ENCODE results near the gene MKKS.

The MKKS gene

DNA sequence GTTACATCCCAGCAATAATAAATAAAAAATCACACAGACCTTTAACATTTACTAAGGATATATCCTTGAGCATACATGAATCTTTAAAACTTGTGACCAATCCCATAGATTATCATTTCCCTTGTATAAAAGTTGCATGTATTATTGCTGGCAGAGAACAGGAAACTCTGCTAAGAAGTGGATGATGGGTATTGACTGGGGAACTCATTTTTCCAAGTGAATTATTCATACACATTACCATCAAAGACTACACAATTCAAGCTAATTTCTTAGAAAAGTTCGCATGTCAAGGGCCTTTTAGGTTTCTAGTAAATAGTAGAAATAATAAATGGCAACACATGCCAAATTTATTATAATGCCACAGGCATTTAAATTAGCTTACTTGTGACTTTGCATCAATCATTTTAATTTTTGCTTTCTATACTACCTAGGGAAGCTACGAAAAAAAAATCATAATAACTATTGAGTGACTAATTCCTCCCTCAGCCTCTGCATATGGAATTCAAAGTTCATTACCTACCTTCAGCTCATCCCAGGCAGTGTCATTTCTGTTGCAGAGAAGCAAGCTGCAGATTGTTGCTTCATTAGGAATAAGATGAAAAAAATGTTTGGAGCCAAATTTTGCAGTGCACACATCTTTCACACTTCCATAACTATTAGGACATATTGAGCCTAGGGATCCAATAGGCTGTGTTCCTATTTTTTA is 25.8 kb downstream of the MKKS start:
- no peaks in the 10 kb centered on the region for H3K27me3 ChIP-seq (ENCODE audit: insufficient read depth, low read length, poor library complexity)
- no peaks in the 10 kb centered on the region for H3K4me1 ChIP-seq (ENCODE audit: insufficient read depth, low read length)
- TF ChIP-seq, protein P1, sequence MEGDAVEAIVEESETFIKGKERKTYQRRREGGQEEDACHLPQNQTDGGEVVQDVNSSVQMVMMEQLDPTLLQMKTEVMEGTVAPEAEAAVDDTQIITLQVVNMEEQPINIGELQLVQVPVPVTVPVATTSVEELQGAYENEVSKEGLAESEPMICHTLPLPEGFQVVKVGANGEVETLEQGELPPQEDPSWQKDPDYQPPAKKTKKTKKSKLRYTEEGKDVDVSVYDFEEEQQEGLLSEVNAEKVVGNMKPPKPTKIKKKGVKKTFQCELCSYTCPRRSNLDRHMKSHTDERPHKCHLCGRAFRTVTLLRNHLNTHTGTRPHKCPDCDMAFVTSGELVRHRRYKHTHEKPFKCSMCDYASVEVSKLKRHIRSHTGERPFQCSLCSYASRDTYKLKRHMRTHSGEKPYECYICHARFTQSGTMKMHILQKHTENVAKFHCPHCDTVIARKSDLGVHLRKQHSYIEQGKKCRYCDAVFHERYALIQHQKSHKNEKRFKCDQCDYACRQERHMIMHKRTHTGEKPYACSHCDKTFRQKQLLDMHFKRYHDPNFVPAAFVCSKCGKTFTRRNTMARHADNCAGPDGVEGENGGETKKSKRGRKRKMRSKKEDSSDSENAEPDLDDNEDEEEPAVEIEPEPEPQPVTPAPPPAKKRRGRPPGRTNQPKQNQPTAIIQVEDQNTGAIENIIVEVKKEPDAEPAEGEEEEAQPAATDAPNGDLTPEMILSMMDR (IDR thresholded peaks at IDR 0.05; ENCODE audit: borderline replicate concordance, extremely low read depth, low read length, poor library complexity, severe bottlenecking), result no peak
- no peak for TF ChIP-seq EZH2 (IDR thresholded peaks at IDR 0.05; ENCODE audit: borderline replicate concordance, low read depth, low read length, severe bottlenecking)
- H3K79me2 ChIP-seq (ENCODE audit: insufficient read depth, low read length), result no peaks in the 10 kb centered on the region
- H2AFZ ChIP-seq (ENCODE audit: low read depth, low read length), result no peak overlapping the region
- H3K9me3 ChIP-seq (ENCODE audit: insufficient read depth, low read length, severe bottlenecking), result no peaks in the 10 kb centered on the region
- H3K4me3 ChIP-seq (ENCODE audit: low read depth in 1 of 2, low read length in 2 of 2), result no peak overlapping the region
- H4K20me1 ChIP-seq (ENCODE audit: insufficient read depth, low read length), result no peaks in the 10 kb centered on the region
- no peak overlapping the region for H3K27ac ChIP-seq (ENCODE audit: low read length)
- no peak overlapping the region for H3K4me2 ChIP-seq (ENCODE audit: insufficient read depth, low read length)
- DNase-seq (no peak), ATAC-seq (ENCODE audit: insufficient read depth, low read depth) (no peak)
- H3K9ac ChIP-seq (ENCODE audit: low read depth, low read length), result no peak overlapping the region
- H3K36me3 ChIP-seq (ENCODE audit: insufficient read depth, low read length), result peaks cover 53% of the 10 kb centered on the region

DNA sequence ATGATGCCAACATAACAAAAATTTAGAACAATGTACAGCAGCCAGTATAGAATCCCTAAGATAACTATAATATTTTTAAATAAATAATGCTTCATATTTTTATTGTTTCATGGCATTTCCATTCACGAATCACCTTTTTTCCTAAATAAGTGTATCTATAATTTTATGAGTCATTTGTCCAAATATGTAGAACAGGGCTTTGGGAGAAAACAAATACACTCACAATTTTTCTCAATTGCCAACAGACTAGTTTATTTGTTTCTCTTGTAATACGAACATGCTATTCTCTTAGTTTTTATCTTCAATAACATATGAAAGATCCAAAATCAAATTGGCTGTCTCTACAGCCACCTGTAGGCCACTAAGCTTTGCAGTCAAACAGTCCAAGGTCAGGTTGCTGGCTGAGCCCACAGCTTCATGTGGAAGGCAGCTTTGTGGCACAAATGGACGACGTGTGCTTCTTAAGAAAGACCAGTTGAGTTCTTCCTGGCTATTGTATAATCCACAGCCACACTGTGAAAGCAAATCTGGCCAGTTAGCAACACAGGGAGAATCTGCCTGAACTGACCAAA is 29.0 kb downstream of the MKKS start:
- H3K4me2 ChIP-seq (ENCODE audit: insufficient read depth, low read length), result no peak overlapping the region
- H3K27ac ChIP-seq (ENCODE audit: low read length), result no peak overlapping the region
- no peaks in the 10 kb centered on the region for H4K20me1 ChIP-seq (ENCODE audit: insufficient read depth, low read length)
- H3K79me2 ChIP-seq (ENCODE audit: insufficient read depth, low read length), result no peaks in the 10 kb centered on the region
- H3K36me3 ChIP-seq (ENCODE audit: insufficient read depth, low read length), result peaks cover 36% of the 10 kb centered on the region
- no peak overlapping the region for H2AFZ ChIP-seq (ENCODE audit: low read depth, low read length)
- no peak overlapping the region for H3K4me3 ChIP-seq (ENCODE audit: low read depth in 1 of 2, low read length in 2 of 2)
- H3K9ac ChIP-seq (ENCODE audit: low read depth, low read length), result no peak overlapping the region
- no peak for TF ChIP-seq EZH2 (IDR thresholded peaks at IDR 0.05; ENCODE audit: borderline replicate concordance, low read depth, low read length, severe bottlenecking)
- TF ChIP-seq, protein P1 (IDR thresholded peaks at IDR 0.05; ENCODE audit: borderline replicate concordance, extremely low read depth, low read length, poor library complexity, severe bottlenecking), result no peak
- H3K9me3 ChIP-seq (ENCODE audit: insufficient read depth, low read length, severe bottlenecking), result no peaks in the 10 kb centered on the region
- H3K27me3 ChIP-seq (ENCODE audit: insufficient read depth, low read length, poor library complexity), result no peaks in the 10 kb centered on the region
- DNase-seq, result no peak
- no peaks in the 10 kb centered on the region for H3K4me1 ChIP-seq (ENCODE audit: insufficient read depth, low read length)
- no peak for ATAC-seq (ENCODE audit: insufficient read depth, low read depth)

DNA sequence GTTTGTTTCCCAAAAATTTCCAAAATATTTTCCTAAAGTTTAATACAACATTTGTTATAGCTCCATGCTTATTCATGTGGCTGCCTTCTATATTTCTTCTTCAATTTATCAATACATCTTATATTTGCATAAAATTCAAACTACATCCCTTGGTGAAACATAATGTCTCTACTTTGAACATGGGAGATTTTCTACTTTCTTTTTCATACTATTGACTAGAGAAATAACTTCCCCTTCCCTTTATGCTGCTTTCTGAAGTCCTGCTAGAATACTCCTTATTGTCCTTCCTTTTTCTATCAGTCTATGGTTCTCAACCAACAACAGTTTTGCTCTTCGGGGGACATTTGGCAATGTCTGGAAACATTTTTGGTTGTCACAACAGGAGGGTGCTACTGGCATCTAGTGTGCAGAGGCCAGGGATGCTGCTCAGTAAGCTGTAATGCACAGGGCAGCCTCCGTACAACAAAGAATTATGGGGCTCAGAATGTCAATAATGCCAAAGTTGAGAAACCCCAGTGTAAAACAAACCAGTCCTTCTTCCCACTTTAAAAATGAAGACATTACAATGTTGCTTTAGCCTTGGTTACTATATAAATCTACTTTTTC is 29.9 kb downstream of the MKKS start:
- H2AFZ ChIP-seq (ENCODE audit: low read depth, low read length), result no peak overlapping the region
- H4K20me1 ChIP-seq (ENCODE audit: insufficient read depth, low read length), result no peaks in the 10 kb centered on the region
- TF ChIP-seq, protein P1 (IDR thresholded peaks at IDR 0.05; ENCODE audit: borderline replicate concordance, extremely low read depth, low read length, poor library complexity, severe bottlenecking), result no peak
- no peak for TF ChIP-seq EZH2 (IDR thresholded peaks at IDR 0.05; ENCODE audit: borderline replicate concordance, low read depth, low read length, severe bottlenecking)
- H3K9ac ChIP-seq (ENCODE audit: low read depth, low read length), result no peak overlapping the region
- peaks cover 36% of the 10 kb centered on the region for H3K36me3 ChIP-seq (ENCODE audit: insufficient read depth, low read length)
- H3K27me3 ChIP-seq (ENCODE audit: insufficient read depth, low read length, poor library complexity), result no peaks in the 10 kb centered on the region
- no peaks in the 10 kb centered on the region for H3K9me3 ChIP-seq (ENCODE audit: insufficient read depth, low read length, severe bottlenecking)
- H3K79me2 ChIP-seq (ENCODE audit: insufficient read depth, low read length), result no peaks in the 10 kb centered on the region
- ATAC-seq (ENCODE audit: insufficient read depth, low read depth) (no peak), DNase-seq (no peak)
- H3K4me3 ChIP-seq (ENCODE audit: low read depth in 1 of 2, low read length in 2 of 2), result no peak overlapping the region
- H3K4me2 ChIP-seq (ENCODE audit: insufficient read depth, low read length), result no peak overlapping the region
- no peaks in the 10 kb centered on the region for H3K4me1 ChIP-seq (ENCODE audit: insufficient read depth, low read length)
- no peak overlapping the region for H3K27ac ChIP-seq (ENCODE audit: low read length)
